ENCODE measurements around the gene DYSF.

The DYSF gene

DNA sequence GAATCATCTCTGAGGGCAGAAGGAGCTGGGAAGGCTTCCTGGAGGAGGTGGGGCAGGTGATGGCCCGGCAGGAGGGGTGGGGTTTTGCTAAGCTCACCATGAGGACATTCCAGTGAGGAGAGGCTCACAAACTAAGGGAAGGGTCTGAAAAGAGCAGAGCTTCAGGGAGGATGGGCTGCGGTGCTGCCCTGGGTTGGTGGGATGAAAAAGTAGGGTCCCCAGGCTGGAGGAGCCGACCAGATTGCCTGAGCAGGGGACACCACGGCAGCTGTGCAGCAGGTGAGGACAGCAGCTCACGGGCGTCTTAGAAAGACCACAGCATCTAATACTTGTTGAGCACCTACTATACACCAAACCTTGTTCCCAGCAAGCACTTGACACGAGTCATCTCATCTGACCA is 82.2 kb downstream of the DYSF start:
- H4K20me1 ChIP-seq (ENCODE audit: insufficient read depth, low read length, poor library complexity, severe bottlenecking) = no peaks in the 10 kb centered on the region
- H3K36me3 ChIP-seq (ENCODE audit: insufficient read depth, low read length) = no peaks in the 10 kb centered on the region
- no peak overlapping the region for H2AFZ ChIP-seq (ENCODE audit: low read length)
- H3F3A ChIP-seq (ENCODE audit: low read depth) = no peaks in the 10 kb centered on the region
- no peaks in the 10 kb centered on the region for H3K79me2 ChIP-seq (ENCODE audit: insufficient read depth, low read length)
- H3K9ac ChIP-seq (ENCODE audit: low read depth, low read length, poor library complexity, severe bottlenecking) = no peak overlapping the region
- no peaks in the 10 kb centered on the region for H3K9me3 ChIP-seq (ENCODE audit: insufficient read depth, low read depth, low read length)
- no peaks in the 10 kb centered on the region for H3K27me3 ChIP-seq (ENCODE audit: insufficient read depth, low read length, poor library complexity, severe bottlenecking)
- no peak overlapping the region for H3K4me2 ChIP-seq (ENCODE audit: low read depth, low read length, poor library complexity, severe bottlenecking)
- TF ChIP-seq EZH2phosphoT487 (IDR thresholded peaks at IDR 0.05; ENCODE audit: borderline replicate concordance) = no peak
- TF ChIP-seq, protein P1, sequence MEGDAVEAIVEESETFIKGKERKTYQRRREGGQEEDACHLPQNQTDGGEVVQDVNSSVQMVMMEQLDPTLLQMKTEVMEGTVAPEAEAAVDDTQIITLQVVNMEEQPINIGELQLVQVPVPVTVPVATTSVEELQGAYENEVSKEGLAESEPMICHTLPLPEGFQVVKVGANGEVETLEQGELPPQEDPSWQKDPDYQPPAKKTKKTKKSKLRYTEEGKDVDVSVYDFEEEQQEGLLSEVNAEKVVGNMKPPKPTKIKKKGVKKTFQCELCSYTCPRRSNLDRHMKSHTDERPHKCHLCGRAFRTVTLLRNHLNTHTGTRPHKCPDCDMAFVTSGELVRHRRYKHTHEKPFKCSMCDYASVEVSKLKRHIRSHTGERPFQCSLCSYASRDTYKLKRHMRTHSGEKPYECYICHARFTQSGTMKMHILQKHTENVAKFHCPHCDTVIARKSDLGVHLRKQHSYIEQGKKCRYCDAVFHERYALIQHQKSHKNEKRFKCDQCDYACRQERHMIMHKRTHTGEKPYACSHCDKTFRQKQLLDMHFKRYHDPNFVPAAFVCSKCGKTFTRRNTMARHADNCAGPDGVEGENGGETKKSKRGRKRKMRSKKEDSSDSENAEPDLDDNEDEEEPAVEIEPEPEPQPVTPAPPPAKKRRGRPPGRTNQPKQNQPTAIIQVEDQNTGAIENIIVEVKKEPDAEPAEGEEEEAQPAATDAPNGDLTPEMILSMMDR (conservative IDR thresholded peaks at IDR 0.05; ENCODE audit: low read length) = no peak
- no peaks in the 10 kb centered on the region for H3K9me2 ChIP-seq (replicated peaks; ENCODE audit: low read depth, low read length)
- no peak overlapping the region for H3K4me3 ChIP-seq (ENCODE audit: low read length, poor library complexity, severe bottlenecking)
- peaks cover 6% of the 10 kb centered on the region for H3K4me1 ChIP-seq (ENCODE audit: insufficient read depth, low read length, poor library complexity, severe bottlenecking)

DNA sequence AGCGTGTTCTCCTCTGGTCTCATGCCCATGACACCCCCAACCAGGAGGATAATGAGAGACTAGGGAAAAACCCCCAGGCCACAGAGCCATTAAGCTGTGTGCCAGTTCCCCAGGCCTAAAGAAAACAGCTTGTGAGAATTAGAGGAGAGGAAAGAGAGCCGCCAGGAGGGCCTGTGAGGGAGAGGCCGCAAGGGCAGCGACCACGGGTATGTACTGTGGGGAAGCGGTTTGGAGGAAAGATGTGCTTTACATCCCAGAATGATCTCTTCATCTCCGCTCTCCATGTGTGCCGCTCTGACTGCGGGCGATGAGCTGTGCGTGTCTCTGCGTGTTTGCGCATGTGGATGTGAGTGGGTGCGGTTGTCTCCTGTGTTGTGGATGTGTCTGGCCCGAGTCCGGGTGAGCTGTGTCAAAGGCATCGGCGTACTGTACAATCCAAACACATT is 82.9 kb downstream of the DYSF start:
- Histone ChIP-seq H3K79me2 (ENCODE audit: insufficient read depth, low read length) (no peaks in the 10 kb centered on the region), H4K20me1 (ENCODE audit: insufficient read depth, low read length, poor library complexity, severe bottlenecking) (no peaks in the 10 kb centered on the region), H3K9me2 (replicated peaks; ENCODE audit: low read depth, low read length) (no peaks in the 10 kb centered on the region), H3K9ac (ENCODE audit: low read depth, low read length, poor library complexity, severe bottlenecking) (no peak overlapping the region), H3K4me1 (ENCODE audit: insufficient read depth, low read length, poor library complexity, severe bottlenecking) (peaks cover 6% of the 10 kb centered on the region), H3K36me3 (ENCODE audit: insufficient read depth, low read length) (no peaks in the 10 kb centered on the region), H3K4me3 (ENCODE audit: low read length, poor library complexity, severe bottlenecking) (no peak overlapping the region), H3K9me3 (ENCODE audit: insufficient read depth, low read depth, low read length) (no peaks in the 10 kb centered on the region), H3K4me2 (ENCODE audit: low read depth, low read length, poor library complexity, severe bottlenecking) (no peak overlapping the region), H2AFZ (ENCODE audit: low read length) (no peak overlapping the region), H3K27me3 (ENCODE audit: insufficient read depth, low read length, poor library complexity, severe bottlenecking) (no peaks in the 10 kb centered on the region), H3F3A (ENCODE audit: low read depth) (no peaks in the 10 kb centered on the region)
- no peak for TF ChIP-seq EZH2phosphoT487 (IDR thresholded peaks at IDR 0.05; ENCODE audit: borderline replicate concordance)
- TF ChIP-seq, protein P1 (conservative IDR thresholded peaks at IDR 0.05; ENCODE audit: low read length) = no peak

DNA sequence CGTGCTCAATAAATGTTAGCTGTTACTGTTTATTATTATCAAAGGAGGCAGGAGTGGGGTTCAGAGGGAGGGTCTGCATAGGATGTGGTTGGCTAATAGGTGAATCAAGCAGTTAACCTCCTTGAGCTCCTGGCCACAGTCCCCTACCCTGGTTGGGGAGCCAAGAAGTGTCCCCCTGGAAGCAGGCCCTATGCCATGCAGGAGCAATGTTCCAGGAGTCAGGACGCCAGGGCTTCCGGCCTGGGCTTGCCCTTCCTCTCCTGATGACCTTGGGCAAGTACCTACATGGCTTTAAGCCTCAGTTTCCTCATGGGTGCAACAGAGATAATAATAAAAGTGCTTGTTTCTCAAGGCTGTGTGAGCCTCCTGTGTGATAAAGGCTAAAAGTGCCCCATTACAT is 84.9 kb downstream of the DYSF start:
- no peak overlapping the region for H2AFZ ChIP-seq (ENCODE audit: low read length)
- H3K4me2 ChIP-seq (ENCODE audit: low read depth, low read length, poor library complexity, severe bottlenecking) = no peak overlapping the region
- TF ChIP-seq, protein P1 (conservative IDR thresholded peaks at IDR 0.05; ENCODE audit: low read length) = no peak
- TF ChIP-seq EZH2phosphoT487 (IDR thresholded peaks at IDR 0.05; ENCODE audit: borderline replicate concordance) = no peak
- peaks cover 6% of the 10 kb centered on the region for H3K4me1 ChIP-seq (ENCODE audit: insufficient read depth, low read length, poor library complexity, severe bottlenecking)
- no peaks in the 10 kb centered on the region for H3K9me2 ChIP-seq (replicated peaks; ENCODE audit: low read depth, low read length)
- no peaks in the 10 kb centered on the region for H3K79me2 ChIP-seq (ENCODE audit: insufficient read depth, low read length)
- no peak overlapping the region for H3K4me3 ChIP-seq (ENCODE audit: low read length, poor library complexity, severe bottlenecking)
- no peaks in the 10 kb centered on the region for H3K27me3 ChIP-seq (ENCODE audit: insufficient read depth, low read length, poor library complexity, severe bottlenecking)
- no peaks in the 10 kb centered on the region for H3F3A ChIP-seq (ENCODE audit: low read depth)
- H4K20me1 ChIP-seq (ENCODE audit: insufficient read depth, low read length, poor library complexity, severe bottlenecking) = no peaks in the 10 kb centered on the region
- H3K9me3 ChIP-seq (ENCODE audit: insufficient read depth, low read depth, low read length) = no peaks in the 10 kb centered on the region
- no peak overlapping the region for H3K9ac ChIP-seq (ENCODE audit: low read depth, low read length, poor library complexity, severe bottlenecking)
- no peaks in the 10 kb centered on the region for H3K36me3 ChIP-seq (ENCODE audit: insufficient read depth, low read length)
